GM23248 (cell line): Measurements from ENCODE around the gene RELB. TPM values are rescaled to one million over a fixed set of nuclear protein-coding genes. Genes with fewer than 3 reads are reported as not detected.

Experiments
- DNase-seq: peaks from one replicate; pipeline ENCODE4 v3.0.0-alpha.2; 2015
- H2AFZ ChIP-seq: fragments of 200-600 bp; sonication (generic); 2 replicates; pipeline ENCODE4 v1.6.1; 2016; ENCODE audit warnings: antibody characterized with exemption
- H3F3A ChIP-seq: fragments of 200-600 bp; sonication (generic); 2 replicates; pipeline ENCODE4 v1.6.1; 2016; ENCODE audit warnings: mild to moderate bottlenecking, antibody characterized with exemption, mixed run types; ENCODE audit not compliant: insufficient read depth
- H3K27ac ChIP-seq: fragments of 200-600 bp; sonication (generic); 2 replicates; pipeline ENCODE4 v1.5.1; 2016; ENCODE audit warnings: mild to moderate bottlenecking
- H3K27me3 ChIP-seq: fragments of 200-600 bp; sonication (generic); replicated peaks from 2 replicates; pipeline ENCODE4 v1.6.1; 2016; ENCODE audit warnings: mild to moderate bottlenecking; ENCODE audit not compliant: insufficient read depth
- H3K36me3 ChIP-seq: fragments of 200-600 bp; sonication (generic); 2 replicates; pipeline ENCODE4 v1.6.1; 2016; ENCODE audit warnings: low read depth, mild to moderate bottlenecking
- H3K4me1 ChIP-seq: fragments of 200-600 bp; sonication (generic); 2 replicates; pipeline ENCODE4 v1.6.1; 2016; ENCODE audit warnings: mild to moderate bottlenecking; ENCODE audit not compliant: insufficient read depth
- H3K4me2 ChIP-seq: fragments of 200-600 bp; sonication (generic); one replicate; pipeline ENCODE4 v1.6.1; 2016; ENCODE audit warnings: mild to moderate bottlenecking; ENCODE audit not compliant: unreplicated experiment
- H3K4me3 ChIP-seq: fragments of 200-600 bp; sonication (generic); 2 replicates; pipeline ENCODE4 v1.5.1; 2016; ENCODE audit warnings: mild to moderate bottlenecking
- H3K79me2 ChIP-seq: fragments of 200-600 bp; sonication (generic); 2 replicates; pipeline ENCODE4 v1.6.1; 2016; ENCODE audit warnings: mild to moderate bottlenecking; ENCODE audit not compliant: insufficient read depth
- H3K9ac ChIP-seq: fragments of 200-600 bp; sonication (generic); 2 replicates; pipeline ENCODE4 v1.6.1; 2016; ENCODE audit warnings: mild to moderate bottlenecking
- H3K9me2 ChIP-seq: fragments of 200-600 bp; sonication (generic); 2 replicates; pipeline ENCODE4 v1.6.1; 2016; ENCODE audit warnings: mixed run types, mild to moderate bottlenecking, moderate library complexity; ENCODE audit not compliant: insufficient read depth
- H3K9me3 ChIP-seq: fragments of 200-600 bp; sonication (generic); one replicate; pipeline ENCODE4 v1.6.1; 2017; ENCODE audit warnings: low read depth
- H4K20me1 ChIP-seq: fragments of 200-600 bp; sonication (generic); 2 replicates; pipeline ENCODE4 v1.6.0; 2016; ENCODE audit not compliant: insufficient read depth
- EZH2 ChIP-seq: fragments of 200-600 bp; sonication (generic); IDR thresholded peaks from 2 replicates; pipeline ENCODE4 v1.6.1; 2018; ENCODE audit warnings: antibody characterized with exemption, mild to moderate bottlenecking; ENCODE audit not compliant: insufficient read depth, poor library complexity, severe bottlenecking
- EZH2phosphoT487 ChIP-seq: fragments of 200-600 bp; sonication (generic); IDR thresholded peaks from 2 replicates; pipeline ENCODE4 v1.6.1; 2018; ENCODE audit warnings: antibody characterized with exemption, moderate library complexity, mild to moderate bottlenecking, low read depth; ENCODE audit not compliant: insufficient read depth
- WGBS, 2 experiments: methylation state at CpG; one replicate each; pipeline ENCODE4 v1.1.6; 2015 to 2017; ENCODE audit warnings: low lambda C conversion rate in 2 of 2, low coverage in 1 of 2; ENCODE audit errors: missing lambda C conversion rate in 2 of 2; 5-methylcytosine and 5-hydroxymethylcytosine counted together
- in situ Hi-C: fragments of 300-500 bp; cut with MboI; formaldehyde crosslinking; loops from 2 replicates; pipeline ENCODE4 v1.15.0; 2020
- polyA plus RNA-seq: library from polyadenylated mRNA; unstranded; fragments of >200 nt; fragmentation: Nextera tagmentation; extraction: Ambion mirVana; gene quantifications from 2 replicates; pipeline ENCODE4 v1.2.1, GENCODE V29; 2016
- total RNA-seq: library from RNA; depleted of rRNA; stranded (reverse); fragments of >200 nt; shearing (Covaris generic); gene quantifications from 2 replicates; pipeline ENCODE4 v1.2.3, GENCODE V29; 2014

Gene RELB
- total and polyA plus RNA-seq, 2 experiments from 2014 or later = 10.0 to 12.5 TPM

DNA sequence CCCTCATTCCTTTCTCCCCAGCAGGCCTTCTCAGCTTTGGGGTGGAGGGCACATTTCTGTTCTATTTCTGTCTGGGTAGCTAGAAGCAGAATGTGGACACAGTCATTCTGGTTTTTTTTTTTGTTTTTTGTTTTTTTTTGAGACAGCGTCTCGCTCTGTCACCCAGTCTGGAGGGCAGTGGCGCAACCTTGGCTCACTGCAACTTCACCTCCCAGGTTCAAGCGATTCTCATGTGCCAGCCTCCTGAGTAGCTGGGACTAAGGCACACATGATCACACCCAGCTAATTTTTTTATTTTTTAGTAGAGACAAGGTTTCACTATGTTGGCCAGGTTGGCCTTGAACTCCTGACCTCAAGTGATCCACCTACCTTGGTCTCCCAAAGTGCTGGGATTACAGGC is 25.8 kb upstream of the RELB start:
- Histone ChIP-seq H3K4me1 (no peaks in the 10 kb centered on the region), H3K4me2 (no peak overlapping the region), H3K4me3 (no peak overlapping the region), H3K79me2 (peaks cover 12% of the 10 kb centered on the region; the same call in 1 of the 2 replicates), H3K9me2 (no peaks in the 10 kb centered on the region), H2AFZ (no peak overlapping the region), H3F3A (no peaks in the 10 kb centered on the region), H3K9ac (no peak overlapping the region), H4K20me1 (no peaks in the 10 kb centered on the region), H3K36me3 (peaks cover 25% of the 10 kb centered on the region; the same call in 1 of the 2 replicates), H3K9me3 (no peaks in the 10 kb centered on the region), H3K27ac (no peak overlapping the region), H3K27me3 (no peaks in the 10 kb centered on the region)
- in situ Hi-C loops = no loop called here
- WGBS, 2 experiments = 97% methylated on average over 4 of the region's 4 CpGs
- no peak for TF ChIP-seq EZH2
- no peak for TF ChIP-seq EZH2phosphoT487
- DNase-seq = no peak

GRCh38 chr19:44984005-44984404 is 17.3 kb upstream of the RELB start:
- DNase-seq = no peak
- Histone ChIP-seq H4K20me1 (no peaks in the 10 kb centered on the region), H3K27me3 (no peaks in the 10 kb centered on the region), H3K79me2 (no peaks in the 10 kb centered on the region), H3K4me1 (no peaks in the 10 kb centered on the region), H3K9me3 (no peaks in the 10 kb centered on the region), H2AFZ (no peak overlapping the region), H3K4me2 (no peak overlapping the region), H3K36me3 (peaks cover 4% of the 10 kb centered on the region; the same call in 1 of the 2 replicates), H3K9me2 (no peaks in the 10 kb centered on the region), H3K4me3 (no peak overlapping the region), H3K27ac (no peak overlapping the region), H3K9ac (no peak overlapping the region), H3F3A (no peaks in the 10 kb centered on the region)
- 97 to 100% methylated on average over 8 to 9 of the region's 9 CpGs for WGBS, 2 experiments
- TF ChIP-seq EZH2phosphoT487 = no peak
- TF ChIP-seq EZH2 = no peak
- in situ Hi-C loops = no loop called here

- Histone ChIP-seq H3K4me1 (no peaks in the 10 kb centered on the region), H3F3A (no peaks in the 10 kb centered on the region), H3K4me3 (no peak overlapping the region), H2AFZ (no peak overlapping the region), H3K9ac (no peak overlapping the region), H3K79me2 (no peaks in the 10 kb centered on the region), H3K27ac (no peak overlapping the region), H3K36me3 (no peaks in the 10 kb centered on the region; the same call in 1 of the 2 replicates), H3K9me2 (no peaks in the 10 kb centered on the region), H3K4me2 (no peak overlapping the region), H3K27me3 (no peaks in the 10 kb centered on the region), H3K9me3 (no peaks in the 10 kb centered on the region), H4K20me1 (no peaks in the 10 kb centered on the region)
- in situ Hi-C loops = no loop called here
- WGBS, 2 experiments = 84 to 90% methylated on average over 4 of the region's 4 CpGs
- TF ChIP-seq EZH2 = no peak
- TF ChIP-seq EZH2phosphoT487 = no peak
- no peak for DNase-seq
Observed at GRCh38 chr19:44985445-44985844, 15.8 kb upstream of the RELB start.

DNA sequence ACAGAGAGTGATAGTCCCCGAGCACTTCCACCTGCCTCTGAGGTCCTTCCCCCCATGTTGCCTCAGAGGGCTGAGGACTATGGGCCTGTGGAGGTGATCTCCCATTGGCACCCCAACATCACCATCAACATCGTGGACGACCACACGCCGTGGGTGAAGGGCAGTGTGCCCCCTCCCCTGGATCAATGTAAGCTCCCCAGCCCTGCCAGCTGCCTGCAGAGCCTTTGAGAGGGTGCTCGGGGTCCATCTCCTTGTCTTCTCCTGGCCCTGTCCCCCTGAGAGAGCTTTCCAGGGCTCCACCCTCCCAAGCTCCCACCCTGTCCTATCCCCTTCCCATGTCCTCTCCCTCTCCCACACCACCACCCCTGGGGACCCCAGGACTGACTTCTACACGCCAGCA is 14.9 kb upstream of the RELB start:
- Histone ChIP-seq H2AFZ (no peak overlapping the region), H3K36me3 (no peaks in the 10 kb centered on the region; the same call in 1 of the 2 replicates), H3K9ac (no peak overlapping the region), H3K27ac (no peak overlapping the region), H3K9me2 (no peaks in the 10 kb centered on the region), H3K4me1 (no peaks in the 10 kb centered on the region), H3K4me3 (no peak overlapping the region), H3K79me2 (no peaks in the 10 kb centered on the region), H3K9me3 (no peaks in the 10 kb centered on the region), H3K27me3 (no peaks in the 10 kb centered on the region), H4K20me1 (no peaks in the 10 kb centered on the region), H3F3A (no peaks in the 10 kb centered on the region), H3K4me2 (no peak overlapping the region)
- 82 to 85% methylated on average over 7 of the region's 7 CpGs for WGBS, 2 experiments
- TF ChIP-seq EZH2phosphoT487 (no peak), EZH2 (no peak)
- no peak for DNase-seq
- in situ Hi-C loops = no loop called here
